Measurements from ENCODE around the gene MCCC2. TPM values are rescaled to one million over a fixed set of nuclear protein-coding genes. Genes with fewer than 3 reads are reported as not detected.

The MCCC2 gene
- total and polyA plus RNA-seq, 2 of the 4 experiments (the other 2 are of a cell fraction): 18.0 to 22.0 TPM

DNA sequence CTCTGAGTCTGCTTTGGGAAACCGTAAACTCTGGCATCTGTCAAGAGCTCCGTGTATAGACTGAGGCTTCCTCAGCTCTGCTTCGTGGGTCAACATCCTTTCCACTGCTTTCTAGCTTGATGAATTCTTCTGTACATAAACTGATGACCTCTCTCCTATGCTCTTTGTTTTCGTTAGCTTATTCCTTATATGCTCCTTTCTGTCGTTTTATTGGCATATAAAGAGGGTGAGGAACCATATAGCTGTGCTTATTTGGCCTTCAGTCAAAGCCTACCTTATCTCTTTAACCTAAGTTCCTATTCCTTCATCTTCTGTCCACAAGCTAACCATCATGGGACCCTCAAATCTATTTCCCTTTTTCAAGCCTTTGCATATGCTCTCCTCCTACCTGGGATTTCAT, 92.6 kb downstream of the MCCC2 start:
- dilution Hi-C loops (cut with HindIII; ENCODE audit: low sequenced_read_pairs, unreplicated experiment): no loop called here
- Histone ChIP-seq H3K36me3 (ENCODE audit: control insufficient read depth, insufficient read depth, low read length) (no peaks in the 10 kb centered on the region), H2BK15ac (ENCODE audit: low read depth, low read length) (no peak overlapping the region), H3K56ac (ENCODE audit: extremely low read depth, insufficient read depth, low read length) (no peak overlapping the region), H3K9ac (ENCODE audit: low read depth, low read length) (no peak overlapping the region), H4K91ac (ENCODE audit: insufficient read depth, low read depth, low read length) (no peak overlapping the region), H3K4me3 (ENCODE audit: insufficient read depth, low read depth, low read length) (no peak overlapping the region), H3K4me1 (ENCODE audit: control insufficient read depth, insufficient read depth, low read length) (no peaks in the 10 kb centered on the region), H2AFZ (replicated peaks; ENCODE audit: low read length, poor library complexity) (no peak overlapping the region), H2BK5ac (ENCODE audit: low read depth, low read length, poor library complexity, severe bottlenecking) (no peak overlapping the region), H3K9me1 (ENCODE audit: insufficient read depth, low read length) (no peaks in the 10 kb centered on the region), H4K20me1 (ENCODE audit: insufficient read depth, low read length) (no peaks in the 10 kb centered on the region), H2BK120ac (ENCODE audit: low read depth, low read length) (no peak overlapping the region), H3K27me3 (ENCODE audit: control insufficient read depth, insufficient read depth, low read length) (peaks cover 18% of the 10 kb centered on the region), H3K4ac (ENCODE audit: low read depth, low read length) (no peak overlapping the region), H4K8ac (ENCODE audit: low read depth in 2 of 2, low read length in 2 of 2) (no peak overlapping the region), H3K4me2 (ENCODE audit: low read depth, low read length) (no peak overlapping the region), H3K18ac (ENCODE audit: low read depth, low read length) (no peak overlapping the region), H3K23ac (ENCODE audit: low read depth, low read length) (no peak overlapping the region), H2AK5ac (ENCODE audit: low read depth, low read length) (no peak overlapping the region), H2AK9ac (replicated peaks; ENCODE audit: low read depth, low read length, poor library complexity) (no peak overlapping the region), H4K5ac (ENCODE audit: low read depth, low read length) (no peak overlapping the region), H3K9me3 (ENCODE audit: control insufficient read depth, insufficient read depth, low read length) (no peaks in the 10 kb centered on the region), H2BK20ac (ENCODE audit: low read depth, low read length) (no peak overlapping the region), H3K14ac (replicated peaks; ENCODE audit: low read depth, low read length) (no peak overlapping the region), H3K27ac (ENCODE audit: insufficient read depth, low read length) (no peak overlapping the region), H3K79me1 (ENCODE audit: low read depth in 1 of 2, low read length in 2 of 2) (no peaks in the 10 kb centered on the region)
- no peak for TF ChIP-seq NFE2L2 (IDR thresholded peaks at IDR 0.05; ENCODE audit: low read depth, low read length)
- no peak for TF ChIP-seq USF2 (IDR thresholded peaks at IDR 0.05; ENCODE audit: low read depth, low read length)
- TF ChIP-seq BHLHE40 (IDR thresholded peaks at IDR 0.05; ENCODE audit: low read depth, low read length): no peak
- no peak for TF ChIP-seq RCOR1 (IDR thresholded peaks at IDR 0.05; ENCODE audit: insufficient replicate concordance, low read length)
- no peak for TF ChIP-seq RAD21 (IDR thresholded peaks at IDR 0.05; ENCODE audit: low read length)
- TF ChIP-seq MAFK (IDR thresholded peaks at IDR 0.05; ENCODE audit: low read depth, low read length): no peak
- no peak for TF ChIP-seq CTCF (conservative IDR thresholded peaks at IDR 0.05; ENCODE audit: low read depth, low read length)
- no peak for TF ChIP-seq CHD1 (IDR thresholded peaks at IDR 0.05; ENCODE audit: low read depth, low read length)
- no peak for TF ChIP-seq RFX5 (IDR thresholded peaks at IDR 0.05; ENCODE audit: low read depth, low read length)
- TF ChIP-seq FOS (IDR thresholded peaks at IDR 0.05; ENCODE audit: low read depth, low read length): no peak
- TF ChIP-seq CEBPB (IDR thresholded peaks at IDR 0.05; ENCODE audit: low read depth, low read length): no peak
- TF ChIP-seq, protein P1, sequence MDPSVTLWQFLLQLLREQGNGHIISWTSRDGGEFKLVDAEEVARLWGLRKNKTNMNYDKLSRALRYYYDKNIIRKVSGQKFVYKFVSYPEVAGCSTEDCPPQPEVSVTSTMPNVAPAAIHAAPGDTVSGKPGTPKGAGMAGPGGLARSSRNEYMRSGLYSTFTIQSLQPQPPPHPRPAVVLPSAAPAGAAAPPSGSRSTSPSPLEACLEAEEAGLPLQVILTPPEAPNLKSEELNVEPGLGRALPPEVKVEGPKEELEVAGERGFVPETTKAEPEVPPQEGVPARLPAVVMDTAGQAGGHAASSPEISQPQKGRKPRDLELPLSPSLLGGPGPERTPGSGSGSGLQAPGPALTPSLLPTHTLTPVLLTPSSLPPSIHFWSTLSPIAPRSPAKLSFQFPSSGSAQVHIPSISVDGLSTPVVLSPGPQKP (IDR thresholded peaks at IDR 0.05; ENCODE audit: borderline replicate concordance, low read depth, low read length): no peak
- TF ChIP-seq SMC3 (IDR thresholded peaks at IDR 0.05; ENCODE audit: low read depth, low read length): no peak
- TF ChIP-seq MAZ (IDR thresholded peaks at IDR 0.05; ENCODE audit: borderline replicate concordance, low read depth, low read length): no peak
- TF ChIP-seq MXI1 (IDR thresholded peaks at IDR 0.05; ENCODE audit: borderline replicate concordance, low read depth, low read length): no peak
- no peak for TF ChIP-seq POLR2A (IDR thresholded peaks at IDR 0.05; ENCODE audit: low read depth, low read length)
- ChIA-PET CTCF (no interaction called here), POLR2A (ENCODE audit: unreplicated experiment) (interaction anchor here (0.6 kb wide), 1 partner anchor 16 kb away, joined by 3 read pairs; no protein-coding TSS in a partner anchor)
- intact Hi-C loops (cut with micrococcal nuclease): loop anchor here (5.0 kb wide), 1 partner anchor 38 kb away; the partner anchor contains the start of gene CARTPT
- BruUV-seq (replicated peaks): no TSS peak
- ATAC-seq (ENCODE audit: low read depth): no peak
- DNase-seq: no peak
- in situ Hi-C loops (cut with MboI; ENCODE audit: low sequenced_read_pairs): no loop called here
- no CpG with 5 or more reads among the region's 5 CpGs for WGBS, 2 experiments (ENCODE audit: extremely low coverage in 2 of 2, insufficient read length in 1 of 2)

Measured in IMR-90 (cell line).